SU-DHL-6 (cell line): ENCODE measurements around the gene MPV17L2.

Experiments
- EZH2phosphoT487 ChIP-seq: fragments of 200-600 bp; sonication (generic), shearing (Covaris generic); conservative IDR thresholded peaks from 2 replicates; pipeline ENCODE4 v1.6.1; 2018; ENCODE audit warnings: mild to moderate bottlenecking, antibody characterized with exemption, low read length, moderate library complexity, mixed read lengths
- TF ChIP-seq, protein P1 (sequence below): fragments of 200-600 bp; sonication (generic); IDR thresholded peaks from one replicate; pipeline ENCODE4 v1.5.1; 2017; ENCODE audit warnings: antibody characterized with exemption, mild to moderate bottlenecking, low read length, moderate library complexity; ENCODE audit not compliant: insufficient read depth, poor library complexity, severe bottlenecking

DNA sequence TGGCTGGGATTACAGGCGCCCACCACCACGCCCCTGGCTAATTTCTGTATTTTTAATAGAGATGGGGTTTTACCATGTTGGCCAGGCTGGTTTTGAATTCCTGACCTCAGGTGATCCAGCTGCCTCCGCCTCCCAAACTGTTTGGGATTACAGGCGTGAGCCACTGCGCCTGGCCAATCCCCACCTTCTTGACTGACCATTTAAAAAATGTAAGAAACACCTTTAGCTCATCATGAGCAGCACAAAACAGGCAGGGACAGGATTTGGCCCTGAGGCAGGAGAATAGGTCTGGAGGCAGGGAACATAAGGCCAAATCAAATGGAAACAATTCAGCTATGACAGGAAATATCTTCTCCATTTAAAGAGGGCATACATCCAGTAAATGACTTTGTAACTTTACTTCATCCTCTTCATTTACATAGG lies 1.4 kb upstream of the MPV17L2 start:
- TF ChIP-seq, protein P1, sequence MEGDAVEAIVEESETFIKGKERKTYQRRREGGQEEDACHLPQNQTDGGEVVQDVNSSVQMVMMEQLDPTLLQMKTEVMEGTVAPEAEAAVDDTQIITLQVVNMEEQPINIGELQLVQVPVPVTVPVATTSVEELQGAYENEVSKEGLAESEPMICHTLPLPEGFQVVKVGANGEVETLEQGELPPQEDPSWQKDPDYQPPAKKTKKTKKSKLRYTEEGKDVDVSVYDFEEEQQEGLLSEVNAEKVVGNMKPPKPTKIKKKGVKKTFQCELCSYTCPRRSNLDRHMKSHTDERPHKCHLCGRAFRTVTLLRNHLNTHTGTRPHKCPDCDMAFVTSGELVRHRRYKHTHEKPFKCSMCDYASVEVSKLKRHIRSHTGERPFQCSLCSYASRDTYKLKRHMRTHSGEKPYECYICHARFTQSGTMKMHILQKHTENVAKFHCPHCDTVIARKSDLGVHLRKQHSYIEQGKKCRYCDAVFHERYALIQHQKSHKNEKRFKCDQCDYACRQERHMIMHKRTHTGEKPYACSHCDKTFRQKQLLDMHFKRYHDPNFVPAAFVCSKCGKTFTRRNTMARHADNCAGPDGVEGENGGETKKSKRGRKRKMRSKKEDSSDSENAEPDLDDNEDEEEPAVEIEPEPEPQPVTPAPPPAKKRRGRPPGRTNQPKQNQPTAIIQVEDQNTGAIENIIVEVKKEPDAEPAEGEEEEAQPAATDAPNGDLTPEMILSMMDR = no peak
- TF ChIP-seq EZH2phosphoT487 = no peak
